GM19395 (cell line): ENCODE measurements around the gene LRRC8D.

Experiments used
- ATAC-seq: cut with Tn5 transposase; IDR thresholded peaks from one replicate; pipeline ENCODE4 v1.9.1; 2021; ENCODE audit warnings: mild to moderate bottlenecking, moderate library complexity; ENCODE audit not compliant: unreplicated experiment

LRRC8D gene

GRCh38 chr1:89865498-89866382 is 44.9 kb downstream of the LRRC8D start:
- ATAC-seq, result no peak

- ATAC-seq, result no peak
Observed at GRCh38 chr1:89866568-89866967, 45.7 kb downstream of the LRRC8D start.

DNA sequence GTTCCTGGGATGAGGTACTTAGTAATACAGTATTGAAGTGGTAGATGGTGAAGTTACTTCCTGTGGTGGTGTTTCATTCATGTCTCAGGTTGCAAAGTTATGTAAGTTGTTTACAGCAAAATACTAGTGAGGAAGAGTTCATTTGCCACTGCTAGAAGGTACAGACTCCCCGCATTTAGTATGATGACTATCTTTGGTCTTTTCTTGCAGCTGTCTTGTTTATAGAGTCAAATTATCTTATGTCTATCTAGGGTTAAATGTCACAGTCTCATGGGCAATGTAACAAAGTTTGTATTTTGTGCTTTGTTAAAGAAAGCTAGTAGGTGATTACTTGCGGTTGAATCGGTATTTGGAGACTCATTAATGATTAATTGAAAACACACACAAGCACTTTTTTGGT is 50.2 kb downstream of the LRRC8D start:
- ATAC-seq, result no peak

DNA sequence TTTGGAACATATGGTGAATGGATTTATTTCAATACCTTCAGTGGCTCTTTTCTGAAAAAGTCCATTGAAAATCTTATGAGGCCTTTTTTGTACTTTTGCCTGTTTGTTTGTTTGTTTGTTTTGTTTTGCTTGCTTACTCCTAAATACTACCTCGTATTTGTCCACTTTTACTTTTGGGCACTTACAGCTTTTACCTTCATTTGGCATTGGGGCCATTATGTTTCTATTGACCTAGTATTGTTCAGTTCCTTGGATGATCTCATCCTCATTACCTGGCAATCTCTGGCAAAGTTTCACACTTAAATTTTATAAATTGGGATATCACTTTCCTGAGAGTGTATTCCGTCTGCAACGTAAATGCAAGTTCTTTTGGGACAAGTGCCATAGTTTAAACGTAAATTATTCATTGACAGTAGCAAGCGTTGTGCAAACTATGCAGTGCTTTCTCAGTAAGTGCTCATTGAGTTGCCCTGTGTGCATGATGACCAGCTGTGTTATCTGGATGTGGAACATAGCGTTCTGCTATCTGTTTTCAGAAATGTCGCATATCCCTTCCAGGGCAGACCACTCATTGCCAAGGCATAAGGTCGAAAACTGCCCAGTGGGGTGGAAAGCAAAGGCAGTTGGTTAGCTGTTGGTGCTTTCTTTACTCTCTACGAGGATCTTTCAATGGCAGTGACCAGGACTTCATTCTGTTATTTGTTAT is 51.1 kb downstream of the LRRC8D start:
- no peak for ATAC-seq

DNA sequence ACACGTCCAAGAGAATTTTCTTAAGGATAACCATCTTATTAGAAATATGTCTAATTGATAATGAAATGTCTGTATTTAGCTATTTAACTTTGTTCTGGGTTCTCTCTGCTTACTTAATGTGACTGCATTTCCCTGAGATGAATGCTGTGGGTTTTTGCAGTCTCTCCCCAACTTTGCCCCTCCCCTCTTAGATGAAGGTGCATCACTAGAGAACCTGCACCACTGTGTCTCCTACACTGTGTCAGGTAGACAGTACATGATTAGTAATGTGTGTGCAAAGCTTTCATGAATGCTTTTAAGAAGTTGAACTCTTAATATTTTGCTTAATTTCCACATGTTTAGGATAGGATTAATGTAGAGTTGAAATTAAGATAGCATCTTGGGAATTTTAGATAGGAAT is 51.7 kb downstream of the LRRC8D start:
- ATAC-seq, result no peak

GRCh38 chr1:89873288-89873687 is 52.5 kb downstream of the LRRC8D start:
- no peak for ATAC-seq

GRCh38 chr1:89873770-89874169 is 52.9 kb downstream of the LRRC8D start:
- no peak for ATAC-seq

DNA sequence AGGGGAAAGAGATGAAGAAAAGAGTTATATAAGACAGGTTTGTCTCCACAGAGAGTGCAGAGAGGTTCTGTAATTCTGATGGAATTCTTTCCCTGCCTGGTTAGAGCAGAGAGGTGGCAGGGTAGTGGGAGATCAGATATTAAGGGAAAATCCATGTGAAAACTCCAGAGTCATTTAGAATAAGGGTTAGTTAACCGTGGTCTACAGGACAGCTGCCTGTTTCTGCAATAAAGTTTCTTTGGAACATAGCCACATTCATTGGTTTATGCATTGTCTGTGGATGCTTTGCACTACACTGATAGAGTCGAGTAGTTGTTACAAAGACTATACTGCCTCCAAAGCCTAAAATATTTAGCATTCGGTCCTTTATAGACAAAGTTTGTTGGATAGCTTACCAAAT is 55.6 kb downstream of the LRRC8D start:
- ATAC-seq, result no peak

GRCh38 chr1:89877756-89878155 is 56.9 kb downstream of the LRRC8D start:
- no peak for ATAC-seq

DNA sequence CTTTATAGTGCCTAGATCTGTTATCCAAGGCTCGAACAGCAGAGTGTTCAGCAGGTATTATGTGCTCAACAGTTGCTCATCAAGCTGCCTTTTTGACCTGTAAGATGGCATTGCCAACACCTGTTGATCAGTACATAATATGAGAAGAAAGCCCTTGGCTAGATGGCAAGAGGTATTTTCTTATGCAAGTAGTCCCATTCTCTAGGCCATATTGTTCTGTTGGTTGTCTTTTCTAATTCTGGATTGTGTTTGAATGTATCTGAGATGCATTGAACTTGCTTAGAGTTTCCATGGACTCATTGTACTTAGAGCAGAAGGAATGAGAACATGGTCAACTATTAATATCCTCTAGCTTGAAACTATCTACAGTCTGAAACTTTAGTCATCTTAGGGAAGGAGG is 57.4 kb downstream of the LRRC8D start:
- no peak for ATAC-seq

- ATAC-seq, result no peak
Observed at GRCh38 chr1:89880679-89881078, 59.8 kb downstream of the LRRC8D start.

GRCh38 chr1:89881415-89882058 is 60.7 kb downstream of the LRRC8D start:
- no peak for ATAC-seq

GRCh38 chr1:89882348-89883029 is 61.7 kb downstream of the LRRC8D start:
- no peak for ATAC-seq

GRCh38 chr1:89883030-89883379 is 62.2 kb downstream of the LRRC8D start:
- ATAC-seq, result no peak

GRCh38 chr1:89884718-89885596 is 64.1 kb downstream of the LRRC8D start:
- no peak for ATAC-seq

- ATAC-seq, result no peak
Observed at GRCh38 chr1:89887270-89887669, 66.4 kb downstream of the LRRC8D start.

GRCh38 chr1:89887713-89888112 is 66.9 kb downstream of the LRRC8D start:
- ATAC-seq, result no peak

DNA sequence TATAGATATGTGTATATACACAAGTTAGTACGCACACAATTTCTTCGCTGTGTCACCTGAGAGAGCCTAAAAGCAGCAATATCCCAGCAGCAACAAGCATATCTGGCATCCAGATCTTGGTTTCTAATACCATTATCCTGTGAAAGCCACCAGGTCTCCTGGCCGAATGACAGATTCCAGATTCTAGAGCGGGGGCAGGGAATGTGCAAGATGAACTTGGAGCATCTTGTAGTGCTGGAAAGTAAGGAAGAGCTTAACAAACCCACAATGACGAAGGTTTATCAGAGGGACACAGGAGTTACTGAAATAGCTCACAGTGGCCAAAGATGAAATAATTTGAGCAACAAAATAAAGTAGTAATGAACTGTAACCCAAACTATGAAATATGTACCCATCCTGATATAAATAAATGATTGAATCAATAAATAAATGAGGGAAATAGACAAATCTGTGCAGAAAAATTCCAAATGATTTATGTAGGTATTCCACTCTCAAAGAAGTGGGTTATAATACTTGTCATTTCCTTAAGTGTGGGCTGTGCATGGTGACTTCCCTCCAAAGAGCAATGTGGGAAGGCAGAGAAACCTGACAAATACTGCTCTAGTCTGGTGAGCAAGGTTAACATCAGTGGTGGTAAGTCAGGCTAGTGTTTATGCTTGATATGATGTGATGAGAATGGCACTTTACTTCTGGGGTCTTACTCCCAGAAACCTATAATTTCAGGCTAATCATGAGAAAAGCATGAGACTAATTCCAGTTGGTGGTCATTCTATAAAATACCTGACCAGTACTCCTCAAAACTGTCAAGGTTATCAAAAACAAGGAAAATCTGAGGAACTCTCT is 67.9 kb downstream of the LRRC8D start:
- no peak for ATAC-seq

- no peak for ATAC-seq
Observed at GRCh38 chr1:89889323-89889615, 68.4 kb downstream of the LRRC8D start.
